Measurements from ENCODE around the gene SIM1.

SIM1 gene

GRCh38 chr6:100456908-100457235 lies 7.8 kb downstream of the SIM1 start:
- DNase-seq (ENCODE audit: low spot score): no peak

DNA sequence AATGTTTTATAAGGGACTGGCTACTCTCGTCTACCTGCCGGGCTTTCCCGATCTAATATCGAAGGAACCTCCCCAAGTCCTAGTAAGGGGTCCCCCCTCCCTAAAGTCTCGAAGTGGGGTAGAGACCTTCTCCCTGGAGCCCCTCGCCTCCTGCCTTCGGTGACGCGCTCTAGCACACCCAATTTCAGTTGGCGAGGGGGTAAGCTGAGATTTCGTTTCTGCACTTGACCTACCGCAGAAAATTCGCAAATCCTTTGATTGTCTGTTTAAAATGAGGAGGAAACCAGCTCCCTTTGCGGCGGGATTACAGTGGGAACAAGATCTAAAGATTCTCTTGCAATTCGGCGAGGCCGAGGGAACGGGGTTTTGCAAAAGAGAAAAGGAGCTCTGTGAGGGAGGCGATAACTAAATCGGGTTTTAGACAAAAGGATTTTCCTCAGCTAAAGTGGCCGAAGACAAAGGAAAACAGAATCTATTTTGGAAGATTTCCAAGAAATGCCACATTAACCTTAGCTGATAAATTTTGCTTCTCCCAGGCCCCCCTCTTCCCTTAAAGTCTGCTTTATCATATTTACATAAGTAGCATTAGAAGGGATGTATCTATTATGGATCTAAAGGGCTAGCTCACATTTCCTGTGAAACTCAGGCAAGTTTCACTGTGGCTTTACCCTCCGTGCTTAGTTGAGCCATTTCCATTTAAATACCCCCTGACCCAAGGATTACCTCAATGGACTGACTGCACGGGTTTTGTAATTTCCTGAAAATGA lies 8.4 kb downstream of the SIM1 start:
- no peak for DNase-seq (ENCODE audit: low spot score)

DNA sequence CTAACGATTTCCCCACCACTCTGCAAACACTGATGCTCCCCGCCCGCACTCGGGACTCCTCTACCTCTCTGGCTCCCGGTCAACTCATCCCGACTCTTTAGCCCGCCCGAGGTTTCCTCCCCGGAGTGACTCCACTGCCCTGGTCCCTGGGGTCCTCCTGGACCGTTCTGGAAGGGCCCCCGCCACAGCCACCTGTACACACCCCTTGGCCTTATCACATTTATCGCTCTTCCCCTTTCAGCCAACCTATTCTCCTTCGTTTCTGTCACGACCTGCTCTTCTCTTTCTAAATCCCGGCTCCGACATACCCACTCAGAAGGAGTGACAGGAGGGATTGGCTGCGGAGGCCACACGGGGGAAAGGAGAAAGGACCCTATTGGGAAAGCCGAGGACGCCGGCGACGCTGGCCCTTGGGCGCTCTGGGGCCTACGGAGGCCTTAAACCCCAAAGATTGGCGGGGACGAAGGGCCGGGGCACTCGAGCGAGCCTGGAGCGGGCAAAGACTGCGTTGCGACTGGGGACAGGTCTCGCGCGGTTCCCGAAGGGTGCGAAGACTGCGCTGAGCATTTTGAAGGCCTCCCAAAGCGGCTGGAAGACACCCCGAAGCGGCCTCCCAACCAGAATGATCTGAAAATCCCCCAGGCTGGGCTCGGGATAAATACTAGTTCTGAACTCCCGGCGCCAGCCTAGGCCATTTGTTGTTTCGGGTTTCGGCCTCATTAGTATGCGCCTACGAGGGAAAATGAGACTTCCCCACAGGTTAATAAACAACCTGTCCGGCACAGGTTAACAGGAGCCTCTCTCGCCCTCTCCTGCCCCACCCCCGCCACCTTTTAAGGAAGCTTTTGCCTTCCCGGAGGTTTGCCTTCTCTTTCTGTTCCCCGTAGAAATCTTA lies 9.2 kb downstream of the SIM1 start:
- no peak for DNase-seq (ENCODE audit: low spot score)

DNA sequence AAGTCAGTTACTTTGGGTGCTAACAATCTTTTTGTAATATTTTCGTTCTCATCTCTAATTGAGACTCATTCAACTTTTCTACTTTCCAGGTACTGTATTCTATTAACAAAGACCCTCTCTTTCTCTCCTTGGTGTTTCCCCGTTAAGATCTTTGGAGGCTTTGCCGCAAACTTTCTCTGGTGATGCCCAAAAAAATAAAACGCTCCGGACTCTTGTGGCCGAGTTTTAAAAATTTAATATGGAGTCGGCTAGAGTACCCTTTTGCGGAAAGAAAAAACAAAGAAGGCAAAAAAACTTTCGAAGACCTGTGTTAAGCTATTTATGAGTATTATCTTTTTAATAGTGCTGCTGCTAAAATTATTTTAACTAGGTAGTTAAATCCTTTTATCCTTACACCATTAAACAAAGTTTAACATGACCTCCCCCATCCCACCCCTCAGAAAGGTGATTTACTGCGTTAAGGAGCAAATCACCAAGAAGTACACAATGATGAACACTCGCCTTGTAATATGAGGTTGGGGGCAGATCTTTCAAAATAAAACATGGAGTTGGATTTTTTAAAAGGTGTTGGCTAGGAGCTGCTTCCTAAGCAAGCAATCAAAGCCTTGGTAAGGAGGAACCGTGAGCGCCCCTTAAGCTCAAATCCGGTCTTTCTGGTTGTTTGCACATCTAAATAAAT lies 10.0 kb downstream of the SIM1 start:
- no peak for DNase-seq (ENCODE audit: low spot score)

- DNase-seq (ENCODE audit: low spot score): no peak
Observed at GRCh38 chr6:100453701-100454521, 10.8 kb downstream of the SIM1 start.

- DNase-seq (ENCODE audit: low spot score): no peak
Observed at GRCh38 chr6:100452998-100453397, 11.7 kb downstream of the SIM1 start.

- no peak for DNase-seq (ENCODE audit: low spot score)
Observed at GRCh38 chr6:100451577-100451976, 13.1 kb downstream of the SIM1 start.

DNA sequence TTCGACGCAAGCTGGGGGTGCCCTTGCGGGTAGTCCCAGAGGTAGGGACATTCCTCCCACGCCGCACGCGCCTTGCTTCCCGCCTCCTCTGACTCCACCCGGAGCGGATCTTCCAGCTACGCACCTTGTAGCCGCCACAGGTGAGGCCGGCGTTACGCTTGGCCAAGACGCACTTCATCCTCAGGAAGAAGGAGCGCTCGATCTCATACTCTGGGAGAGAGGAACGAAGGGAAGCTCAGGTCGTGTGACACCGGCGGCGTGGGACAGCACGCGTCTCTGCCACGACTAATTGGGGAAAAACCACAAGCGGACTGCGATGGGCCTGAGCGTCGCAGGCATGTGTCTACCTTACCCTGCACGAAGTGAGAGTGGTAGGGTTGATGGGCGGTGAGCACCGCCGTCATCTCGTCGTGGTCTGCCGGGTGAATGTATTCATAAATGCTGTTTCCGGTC lies 15.5 kb downstream of the SIM1 start:
- no peak for DNase-seq (ENCODE audit: low spot score)

GRCh38 chr6:100447900-100448748 lies 16.6 kb downstream of the SIM1 start:
- no peak for DNase-seq (ENCODE audit: low spot score)

GRCh38 chr6:100447081-100447899 lies 17.4 kb downstream of the SIM1 start:
- no peak for DNase-seq (ENCODE audit: low spot score)

DNA sequence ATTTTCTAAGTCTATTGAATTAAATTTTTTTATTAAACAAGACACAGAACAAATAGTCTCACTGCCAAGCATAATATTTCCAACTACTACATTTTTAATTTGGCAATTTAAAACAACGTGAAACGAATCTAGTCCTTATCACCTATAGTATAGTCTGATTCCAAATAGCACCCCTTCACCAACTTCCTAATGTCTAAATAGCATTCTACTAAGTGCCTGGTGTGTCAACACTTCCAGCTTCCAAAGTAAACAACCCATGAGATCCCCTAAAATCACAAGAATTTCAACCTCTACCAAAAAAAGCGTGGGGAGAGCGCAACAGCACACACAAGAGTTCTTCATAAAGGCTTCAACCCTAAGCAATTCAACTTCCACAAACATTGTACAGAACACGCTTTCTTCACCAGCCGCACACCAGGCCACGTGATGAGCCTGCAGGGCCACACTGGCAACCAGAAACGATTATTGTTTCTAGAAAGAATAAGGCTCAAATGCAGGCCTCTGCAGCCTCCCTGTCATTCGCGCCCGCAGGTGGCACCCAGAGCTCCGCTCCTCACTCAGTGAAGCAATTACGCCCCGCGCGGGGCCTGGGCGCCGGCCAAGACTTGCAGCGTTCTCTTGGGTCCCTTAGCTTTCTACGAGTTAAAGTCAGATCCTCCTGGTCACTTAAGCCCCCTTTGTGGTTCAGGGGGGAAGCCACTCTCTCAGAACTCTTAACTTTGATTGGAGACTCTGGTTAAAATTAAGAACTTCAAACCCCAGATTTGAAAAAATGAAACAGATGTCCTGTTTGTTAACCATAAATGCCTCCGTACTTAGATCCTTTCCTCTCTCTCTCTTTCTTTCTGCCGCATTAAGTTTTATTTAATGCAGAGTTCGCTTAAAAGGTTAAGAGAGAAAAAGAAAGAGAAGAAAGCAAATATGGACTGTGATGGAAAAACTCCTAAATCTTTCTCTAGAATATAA lies 18.3 kb downstream of the SIM1 start:
- DNase-seq (ENCODE audit: low spot score): no peak

- no peak for DNase-seq (ENCODE audit: low spot score)
Observed at GRCh38 chr6:100445512-100445911, 19.2 kb downstream of the SIM1 start.

DNA sequence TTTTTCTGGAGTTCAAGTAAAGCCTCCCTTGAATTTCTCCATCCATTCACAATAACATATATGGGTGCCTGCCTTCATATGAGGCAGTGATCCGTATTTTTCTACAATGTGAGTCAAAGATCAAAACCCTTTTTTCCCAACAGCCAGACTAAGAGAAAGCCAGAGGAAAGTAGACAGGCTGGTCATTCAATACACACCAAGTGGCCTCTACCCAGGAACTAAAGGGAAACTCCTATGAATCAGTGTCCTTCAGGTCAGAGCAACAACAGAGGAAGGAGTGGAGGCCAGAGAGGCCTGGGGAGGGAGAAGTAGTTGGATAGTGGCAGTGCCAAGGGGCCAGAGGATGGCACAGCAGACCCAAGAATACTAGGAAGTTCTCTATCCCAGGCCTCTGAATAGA lies 23.8 kb downstream of the SIM1 start:
- DNase-seq (ENCODE audit: low spot score): no peak

DNA sequence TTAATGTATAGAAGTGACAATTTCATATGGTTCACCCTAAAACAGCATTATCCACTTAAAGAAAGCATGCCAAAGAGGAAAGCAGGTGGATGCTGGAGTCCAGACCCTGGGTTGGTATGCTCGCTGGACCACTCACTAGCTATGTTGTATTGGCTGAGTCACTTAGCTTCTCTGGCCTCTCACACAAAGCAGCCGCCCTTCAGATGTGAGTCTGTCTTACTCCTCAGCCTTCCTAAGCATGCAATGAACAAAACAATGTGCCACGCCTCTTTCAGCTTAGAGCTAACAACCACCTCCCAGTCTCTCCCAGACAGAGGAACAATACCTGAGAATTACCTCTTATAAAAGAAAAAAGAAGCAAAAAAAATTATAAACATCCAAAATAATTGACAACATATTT lies 29.4 kb downstream of the SIM1 start:
- no peak for DNase-seq (ENCODE audit: low spot score)

- DNase-seq (ENCODE audit: low spot score): no peak
Observed at GRCh38 chr6:100433726-100434435, 30.8 kb downstream of the SIM1 start.

DNA sequence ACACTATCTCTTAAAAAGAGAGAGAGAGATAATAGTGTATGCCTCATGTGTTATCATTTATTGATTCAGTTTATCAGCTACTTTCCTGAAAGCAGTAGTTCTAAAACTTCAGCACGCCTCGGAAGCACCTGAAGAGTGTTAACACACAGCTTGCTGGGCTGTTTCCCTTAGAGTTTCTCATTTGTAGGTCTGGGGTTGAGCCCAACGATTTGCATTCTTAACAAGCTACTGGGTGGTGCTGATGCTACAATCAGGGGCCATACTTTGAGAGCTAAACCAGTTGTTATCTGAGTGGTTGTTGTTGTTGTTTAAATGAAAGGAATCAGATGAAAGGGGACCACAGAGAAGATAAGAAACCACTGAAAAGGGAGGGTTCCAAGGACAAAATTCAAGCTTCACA lies 32.6 kb downstream of the SIM1 start:
- no peak for DNase-seq (ENCODE audit: low spot score)

DNA sequence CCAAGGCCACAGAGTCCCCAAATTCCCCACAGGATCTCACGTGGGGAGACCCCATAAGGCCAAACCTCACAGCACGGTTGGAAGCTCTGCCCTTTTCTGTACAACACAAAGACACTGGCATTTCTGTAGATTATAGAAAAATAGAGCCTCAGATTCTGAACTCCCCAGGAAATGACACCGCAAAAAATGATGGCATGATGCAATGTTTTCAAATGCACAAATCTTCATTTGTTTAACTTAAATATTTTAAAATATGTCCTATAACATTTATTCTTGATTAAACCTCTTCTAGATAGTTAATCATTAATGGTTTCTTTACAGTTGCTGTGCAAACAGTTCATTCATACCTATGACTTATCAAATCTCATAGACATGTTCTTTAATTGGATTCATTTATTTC lies 33.8 kb downstream of the SIM1 start:
- no peak for DNase-seq (ENCODE audit: low spot score)

GRCh38 chr6:100427452-100427851 lies 37.3 kb downstream of the SIM1 start:
- DNase-seq (ENCODE audit: low spot score): no peak

All from NAMALWA (cell line).